Chondrocyte (in vitro differentiated cells): ENCODE data around the gene RASA2. TPM values are rescaled to one million over a fixed set of nuclear protein-coding genes. Genes with fewer than 3 reads are reported as not detected.

Experiments used
- DNase-seq: peaks from one replicate; pipeline ENCODE4 v3.0.0; 2021; ENCODE audit warnings: mixed read lengths, low spot score
- H3K27ac Mint-ChIP-seq: one replicate; pipeline ENCODE4 v1.8.0; 2021; ENCODE audit warnings: mild to moderate bottlenecking, moderate library complexity, mixed read lengths; ENCODE audit not compliant: unreplicated experiment
- H3K27me3 Mint-ChIP-seq: 2 replicates; pipeline ENCODE4 v1.8.0; 2021; ENCODE audit warnings: low read depth, mixed read lengths
- H3K36me3 Mint-ChIP-seq: 2 replicates; pipeline ENCODE4 v1.8.0; 2021; ENCODE audit warnings: low read depth, mixed read lengths
- H3K4me1 Mint-ChIP-seq: 2 replicates; pipeline ENCODE4 v1.8.0; 2021; ENCODE audit warnings: low read depth, mild to moderate bottlenecking, mixed read lengths
- H3K4me3 Mint-ChIP-seq: one replicate; pipeline ENCODE4 v1.8.0; 2021; ENCODE audit warnings: mild to moderate bottlenecking, moderate library complexity, mixed read lengths; ENCODE audit not compliant: unreplicated experiment
- H3K9me3 Mint-ChIP-seq: 2 replicates; pipeline ENCODE4 v1.8.0; 2021; ENCODE audit warnings: low read depth, mixed read lengths
- CTCF ChIP-seq: fragments of 200-600 bp; sonication (generic); IDR thresholded peaks from 2 replicates; pipeline ENCODE4 v1.5.0; 2021; ENCODE audit warnings: antibody characterized with exemption, mild to moderate bottlenecking, moderate library complexity
- total RNA-seq: library from RNA; stranded (reverse); gene quantifications from 3 replicates; pipeline ENCODE4 v1.2.1, GENCODE V29; 2021

The RASA2 gene
- total RNA-seq, 1 donor from 2014 or later = 8.5 TPM

GRCh38 chr3:141498598-141499223 is 11.9 kb downstream of the RASA2 start:
- H3K4me3 Mint-ChIP-seq = no peak overlapping the region

GRCh38 chr3:141499284-141499683 is 12.5 kb downstream of the RASA2 start:
- no peak overlapping the region for H3K27ac Mint-ChIP-seq
- H3K4me3 Mint-ChIP-seq = no peak overlapping the region
- H3K4me1 Mint-ChIP-seq = peaks cover 15% of the 10 kb centered on the region
- TF ChIP-seq CTCF = no peak
- DNase-seq = no peak
- no peaks in the 10 kb centered on the region for H3K27me3 Mint-ChIP-seq
- no peaks in the 10 kb centered on the region for H3K36me3 Mint-ChIP-seq
- no peaks in the 10 kb centered on the region for H3K9me3 Mint-ChIP-seq

More at GRCh38 chr3:141498598-141499223, 11.9 kb downstream of the RASA2 start:
- H3K27ac Mint-ChIP-seq = no peak overlapping the region
- DNase-seq = no peak
- H3K9me3 Mint-ChIP-seq = no peaks in the 10 kb centered on the region
- peaks cover 15% of the 10 kb centered on the region for H3K4me1 Mint-ChIP-seq
- H3K27me3 Mint-ChIP-seq = no peaks in the 10 kb centered on the region
- H3K36me3 Mint-ChIP-seq = no peaks in the 10 kb centered on the region
- no peak for TF ChIP-seq CTCF

GRCh38 chr3:141499965-141500364 is 13.1 kb downstream of the RASA2 start:
- H3K36me3 Mint-ChIP-seq = no peaks in the 10 kb centered on the region
- peaks cover 12% of the 10 kb centered on the region for H3K4me1 Mint-ChIP-seq
- H3K9me3 Mint-ChIP-seq = no peaks in the 10 kb centered on the region
- no peaks in the 10 kb centered on the region for H3K27me3 Mint-ChIP-seq
- DNase-seq = no peak
- TF ChIP-seq CTCF = no peak
- H3K4me3 Mint-ChIP-seq = no peak overlapping the region
- no peak overlapping the region for H3K27ac Mint-ChIP-seq

- H3K4me3 Mint-ChIP-seq = no peak overlapping the region
Observed at GRCh38 chr3:141500397-141500796, 13.6 kb downstream of the RASA2 start.

GRCh38 chr3:141505166-141505565 is 18.3 kb downstream of the RASA2 start:
- Mint-ChIP-seq H3K27me3 (no peaks in the 10 kb centered on the region), H3K4me1 (peaks cover 3% of the 10 kb centered on the region), H3K36me3 (no peaks in the 10 kb centered on the region), H3K4me3 (no peak overlapping the region), H3K27ac (no peak overlapping the region), H3K9me3 (no peaks in the 10 kb centered on the region)
- no peak for TF ChIP-seq CTCF
- no peak for DNase-seq

More at GRCh38 chr3:141500397-141500796, 13.6 kb downstream of the RASA2 start:
- Mint-ChIP-seq H3K4me1 (peaks cover 12% of the 10 kb centered on the region), H3K27me3 (no peaks in the 10 kb centered on the region), H3K9me3 (no peaks in the 10 kb centered on the region), H3K36me3 (no peaks in the 10 kb centered on the region), H3K27ac (no peak overlapping the region)
- TF ChIP-seq CTCF = no peak
- no peak for DNase-seq
